ENCODE measurements around the gene ACSS3.

ACSS3 gene

GRCh38 chr12:81123611-81124010 is 45.7 kb downstream of the ACSS3 start:
- TF ChIP-seq CTCF (IDR thresholded peaks at IDR 0.05; ENCODE audit: extremely low read depth, insufficient read depth, missing control alignments): no peak
- in situ Hi-C loops (cut with MboI; ENCODE audit: low pct_unique_long_range_greater_than_20kb, low sequenced_read_pairs, unreplicated experiment): no loop called here

DNA sequence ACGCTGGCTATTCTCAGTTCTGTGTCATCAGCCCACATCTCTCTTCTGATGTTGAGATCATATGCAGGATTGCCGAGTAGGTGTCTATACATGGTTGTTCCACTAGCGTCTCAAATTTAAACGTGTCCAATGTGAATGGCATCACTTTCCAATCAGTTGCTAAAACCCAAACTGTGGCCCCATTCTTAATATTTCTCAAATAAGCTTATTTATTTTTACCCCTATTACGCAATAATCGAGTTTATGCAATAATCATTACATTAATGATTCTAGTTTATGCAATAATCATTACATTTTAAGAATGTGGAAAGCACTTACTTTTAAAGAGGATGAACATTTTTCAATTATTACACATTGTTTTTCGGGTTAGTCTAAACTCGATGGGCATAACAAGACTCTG is 47.8 kb downstream of the ACSS3 start:
- in situ Hi-C loops (cut with MboI; ENCODE audit: low pct_unique_long_range_greater_than_20kb, low sequenced_read_pairs, unreplicated experiment): no loop called here
- no peak for TF ChIP-seq CTCF (IDR thresholded peaks at IDR 0.05; ENCODE audit: extremely low read depth, insufficient read depth, missing control alignments)

More at GRCh38 chr12:81123611-81124010, 45.7 kb downstream of the ACSS3 start:
- no peak for DNase-seq (ENCODE audit: low spot score)

DNA sequence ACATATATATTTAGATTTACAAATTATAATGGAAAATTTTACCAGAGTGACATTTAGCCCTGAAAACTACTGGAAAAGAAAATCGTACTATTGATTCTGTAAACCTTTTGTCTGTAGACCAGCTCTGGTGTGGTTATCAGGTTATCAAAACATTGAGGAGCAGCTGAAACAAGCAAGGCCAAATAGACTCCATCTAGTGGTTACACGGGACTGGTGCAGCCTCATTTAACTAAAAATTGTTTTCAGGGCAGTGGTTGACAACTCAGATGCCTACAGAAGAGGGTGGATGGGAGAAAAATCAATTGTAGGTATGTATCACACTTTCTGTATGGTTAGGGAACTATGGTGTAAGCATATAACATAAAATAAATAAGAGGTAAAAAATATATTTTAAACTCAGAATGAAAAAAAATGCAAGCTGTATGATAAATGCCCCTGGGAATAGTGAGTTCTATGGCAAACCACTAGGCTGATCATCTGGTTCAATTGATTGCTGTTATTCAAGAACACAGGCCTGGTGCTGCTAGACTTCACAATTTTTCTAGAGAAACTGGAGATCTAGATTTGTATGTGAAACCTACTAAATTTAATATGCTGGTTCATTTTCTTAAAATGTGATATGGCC is 51.2 kb downstream of the ACSS3 start:
- TF ChIP-seq CTCF (IDR thresholded peaks at IDR 0.05; ENCODE audit: extremely low read depth, insufficient read depth, missing control alignments): peak; percentile 81
- DNase-seq (ENCODE audit: low spot score): peak; percentile 26
- in situ Hi-C loops (cut with MboI; ENCODE audit: low pct_unique_long_range_greater_than_20kb, low sequenced_read_pairs, unreplicated experiment): no loop called here

More for the DNA sequence above, 47.8 kb downstream of the ACSS3 start:
- DNase-seq (ENCODE audit: low spot score): no peak

DNA sequence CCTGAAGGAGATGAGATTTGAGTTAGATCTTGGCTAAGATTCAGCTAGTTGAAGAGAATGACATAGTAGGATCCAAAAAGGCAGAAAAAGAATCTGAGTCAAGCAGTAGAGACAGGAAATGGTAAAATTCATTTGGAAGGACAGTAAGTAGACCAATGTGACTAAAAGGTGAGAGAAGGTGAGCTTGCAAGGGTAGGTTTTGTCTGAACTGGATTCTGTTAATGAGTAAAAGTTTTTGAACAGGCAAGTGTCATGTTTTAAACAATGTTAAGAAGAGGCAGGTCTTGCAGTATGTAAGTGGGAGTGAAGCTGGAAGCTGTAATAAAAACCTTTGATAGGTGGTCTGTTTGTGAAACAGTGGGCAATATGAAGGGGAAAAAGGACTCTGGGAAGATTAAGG is 58.6 kb downstream of the ACSS3 start:
- in situ Hi-C loops (cut with MboI; ENCODE audit: low pct_unique_long_range_greater_than_20kb, low sequenced_read_pairs, unreplicated experiment): no loop called here

GRCh38 chr12:81137801-81138200 is 59.9 kb downstream of the ACSS3 start:
- TF ChIP-seq CTCF (IDR thresholded peaks at IDR 0.05; ENCODE audit: extremely low read depth, insufficient read depth, missing control alignments): no peak
- in situ Hi-C loops (cut with MboI; ENCODE audit: low pct_unique_long_range_greater_than_20kb, low sequenced_read_pairs, unreplicated experiment): no loop called here
- DNase-seq (ENCODE audit: low spot score): no peak

More for the DNA sequence above, 58.6 kb downstream of the ACSS3 start:
- DNase-seq (ENCODE audit: low spot score): no peak
- TF ChIP-seq CTCF (IDR thresholded peaks at IDR 0.05; ENCODE audit: extremely low read depth, insufficient read depth, missing control alignments): no peak

- in situ Hi-C loops (cut with MboI; ENCODE audit: low pct_unique_long_range_greater_than_20kb, low sequenced_read_pairs, unreplicated experiment): no loop called here
- TF ChIP-seq CTCF (IDR thresholded peaks at IDR 0.05; ENCODE audit: extremely low read depth, insufficient read depth, missing control alignments): no peak
- DNase-seq (ENCODE audit: low spot score): no peak
Measured at GRCh38 chr12:81141217-81141616, 63.3 kb downstream of the ACSS3 start.

Measured in GM13977 (cell line).